NCI-H748 (cell line): ENCODE measurements around the gene NUP35.
A peak's percentile ranks its signal among the peaks of the same experiment; 100 is the strongest.

Experiments used
- DNase-seq: peaks from one replicate; lab custom pipeline; 2025; ENCODE audit not compliant: unreplicated experiment; lab: John Stamatoyannopoulos, UW

Gene NUP35

GRCh38 chr2:183124222-183124956 lies at the start of gene NUP35:
NUP35 (plus strand) TSS chr2:183124443; CDS start chr2:183124458, 15 bp downstream.
- peak; percentile 99 for DNase-seq

- peak; percentile 92 for DNase-seq
Measured at GRCh38 chr2:183078163-183078463, 46.1 kb upstream of the NUP35 start.

GRCh38 chr2:183078464-183079138 lies 45.6 kb upstream of the NUP35 start, which contains the start of gene DUSP19:
DUSP19 (plus strand) TSS chr2:183078747; CDS start chr2:183078934, 187 bp downstream.
- peak; percentile 99 for DNase-seq

- DNase-seq = peak; percentile 81
Measured at GRCh38 chr2:183079139-183079775, 45.0 kb upstream of the NUP35 start.

GRCh38 chr2:183081911-183082310 lies 42.3 kb upstream of the NUP35 start:
- no peak for DNase-seq

- DNase-seq = no peak
Measured at GRCh38 chr2:183088061-183088460, 36.2 kb upstream of the NUP35 start.

GRCh38 chr2:183089192-183089851 lies 34.9 kb upstream of the NUP35 start:
- DNase-seq = no peak

GRCh38 chr2:183091318-183091953 lies 32.8 kb upstream of the NUP35 start:
- no peak for DNase-seq

GRCh38 chr2:183091954-183092345 lies 32.3 kb upstream of the NUP35 start:
- no peak for DNase-seq

GRCh38 chr2:183093857-183094657 lies 30.2 kb upstream of the NUP35 start:
- DNase-seq = no peak

GRCh38 chr2:183105402-183106134 lies 18.7 kb upstream of the NUP35 start:
- DNase-seq = no peak

GRCh38 chr2:183112577-183112976 lies 11.7 kb upstream of the NUP35 start:
- DNase-seq = no peak

- DNase-seq = no peak
Measured at GRCh38 chr2:183113630-183114029, 10.6 kb upstream of the NUP35 start.

GRCh38 chr2:183117226-183117625 lies 7.0 kb upstream of the NUP35 start:
- peak; percentile 22 for DNase-seq

GRCh38 chr2:183123117-183123958 lies 905 bp upstream of the NUP35 start:
- peak; percentile 66 for DNase-seq

- DNase-seq = no peak
Measured at GRCh38 chr2:183123959-183124221, 353 bp upstream of the NUP35 start.

GRCh38 chr2:183124957-183125255 lies 663 bp downstream of the NUP35 start:
- no peak for DNase-seq

- DNase-seq = no peak
Measured at GRCh38 chr2:183125659-183126341, 1.6 kb downstream of the NUP35 start.

GRCh38 chr2:183126635-183127034 lies 2.4 kb downstream of the NUP35 start:
- DNase-seq = no peak
